Liver (tissue), 9 donors: ENCODE data around the gene HNRNPUL1. TPM values are rescaled to one million over a fixed set of nuclear protein-coding genes. Genes with fewer than 3 reads are reported as not detected.

Experiments used
- DNase-seq: peaks from one replicate; pipeline ENCODE4 v3.0.0-alpha.2; 2017; ENCODE audit warnings: low spot score
- H3K27ac ChIP-seq, 2 donors: one replicate each; pipeline ENCODE4 v1.7.0; 2013; ENCODE audit warnings: inconsistent platforms in 2 of 2, low read length in 2 of 2, control low read depth in 1 of 2, low read depth in 1 of 2, mild to moderate bottlenecking in 1 of 2
- H3K27me3 ChIP-seq, 4 donors: one replicate each; pipeline versions ENCODE4 v1.6.1 to v1.7.0; 2013; ENCODE audit warnings: low read length in 3 of 4, inconsistent platforms in 1 of 4, mild to moderate bottlenecking in 1 of 4, moderate library complexity in 1 of 4; ENCODE audit not compliant: control insufficient read depth in 4 of 4, insufficient read depth in 4 of 4
- H3K36me3 ChIP-seq, 4 donors: one replicate each; pipeline versions ENCODE4 v1.6.1 to v1.7.0; 2013; ENCODE audit warnings: low read length in 3 of 4, mild to moderate bottlenecking in 3 of 4, low read depth in 1 of 4, moderate library complexity in 1 of 4; ENCODE audit not compliant: control insufficient read depth in 4 of 4, insufficient read depth in 3 of 4
- H3K4me1 ChIP-seq, 4 donors: one replicate each; pipeline versions ENCODE4 v1.6.1 to v1.7.0; 2013; ENCODE audit warnings: low read length in 3 of 4, mild to moderate bottlenecking in 3 of 4, moderate library complexity in 1 of 4; ENCODE audit not compliant: control insufficient read depth in 4 of 4, insufficient read depth in 4 of 4
- H3K4me3 ChIP-seq, 3 donors: one replicate each; pipeline versions ENCODE4 v1.6.1 to v1.7.0; 2013; ENCODE audit warnings: low read length in 3 of 3, control low read depth in 1 of 3, low read depth in 1 of 3, mild to moderate bottlenecking in 1 of 3
- H3K9ac ChIP-seq, 2 donors: one replicate each; pipeline ENCODE4 v1.7.0; 2013; ENCODE audit warnings: low read length in 2 of 2, mild to moderate bottlenecking in 2 of 2, moderate library complexity in 2 of 2, control low read depth in 1 of 2, low read depth in 1 of 2
- H3K9me3 ChIP-seq, 4 donors: one replicate each; pipeline versions ENCODE4 v1.6.1 to v1.7.0; 2013; ENCODE audit warnings: low read length in 3 of 4; ENCODE audit not compliant: control insufficient read depth in 4 of 4
- EGR1 ChIP-seq, 2 donors: IDR thresholded peaks; 2 replicates each; pipeline ENCODE4 v1.6.1; 2016 to 2018; ENCODE audit warnings: antibody characterized with exemption in 2 of 2, low read depth in 2 of 2
- FOXA1 ChIP-seq: IDR thresholded peaks from 2 replicates; pipeline ENCODE4 v1.6.1; 2016; ENCODE audit warnings: antibody characterized with exemption
- FOXA2 ChIP-seq: IDR thresholded peaks from 2 replicates; pipeline ENCODE4 v1.6.1; 2016; ENCODE audit warnings: antibody characterized with exemption
- GABPA ChIP-seq, 2 donors: IDR thresholded peaks in 1 of 2; conservative IDR thresholded peaks in 1 of 2; 2 replicates each; pipeline ENCODE4 v1.6.1; 2016; ENCODE audit warnings: antibody characterized with exemption in 2 of 2, mild to moderate bottlenecking in 1 of 2, moderate library complexity in 1 of 2
- HNF4A ChIP-seq, 2 donors: conservative IDR thresholded peaks; 2 replicates each; pipeline ENCODE4 v1.6.1; 2016; ENCODE audit warnings: antibody characterized with exemption in 2 of 2, mild to moderate bottlenecking in 2 of 2
- HNF4G ChIP-seq: IDR thresholded peaks from 2 replicates; pipeline ENCODE4 v1.6.1; 2016; ENCODE audit warnings: antibody characterized with exemption
- JUND ChIP-seq, 2 donors: IDR thresholded peaks; 2 replicates each; pipeline ENCODE4 v1.6.1; 2016; ENCODE audit warnings: antibody characterized with exemption in 2 of 2
- NR2F2 ChIP-seq: IDR thresholded peaks from 2 replicates; pipeline ENCODE4 v1.6.1; 2016; ENCODE audit warnings: antibody characterized with exemption
- RAD21 ChIP-seq, 2 donors: IDR thresholded peaks; 2 replicates each; pipeline ENCODE4 v1.6.1; 2016; ENCODE audit warnings: antibody characterized with exemption in 2 of 2, mild to moderate bottlenecking in 2 of 2
- RXRA ChIP-seq, 2 donors: IDR thresholded peaks; 2 replicates each; pipeline ENCODE4 v1.6.1; 2017 to 2018; ENCODE audit warnings: antibody characterized with exemption in 2 of 2, mild to moderate bottlenecking in 1 of 2
- SP1 ChIP-seq: IDR thresholded peaks from 2 replicates; pipeline ENCODE4 v1.6.1; 2018; ENCODE audit warnings: antibody characterized with exemption, mild to moderate bottlenecking
- TAF1 ChIP-seq: conservative IDR thresholded peaks from 2 replicates; pipeline ENCODE4 v1.6.1; 2016; ENCODE audit warnings: antibody characterized with exemption, mild to moderate bottlenecking
- YY1 ChIP-seq: IDR thresholded peaks from 2 replicates; pipeline ENCODE4 v1.6.1; 2016; ENCODE audit warnings: antibody characterized with exemption, mild to moderate bottlenecking
- WGBS: extraction: QIAGEN DNeasy Blood & Tissue Kit; methylation state at CpG from one replicate; pipeline ENCODE4 v1.1.7; 2013; 5-methylcytosine and 5-hydroxymethylcytosine counted together
- polyA plus RNA-seq, 2 donors: library from polyadenylated mRNA; stranded (reverse) in 1 of 2; unstranded in 1 of 2; fragments of 200-250 nt in 1 of 2; fragments of >200 nt in 1 of 2; fragmentation: Nextera tagmentation in 1 of 2; extraction: Ambion mirVana in 1 of 2; gene quantifications; one replicate each; pipeline versions ENCODE4 v1.2.1 to v1.2.3, GENCODE V29; 2013 to 2015
- total RNA-seq, 2 donors: library from RNA; depleted of rRNA; stranded (reverse); fragments of >200 nt; gene quantifications; one replicate each; pipeline ENCODE4 v1.2.3, GENCODE V29; 2014
- TF ChIP-seq, protein P1 (sequence below): IDR thresholded peaks from 2 replicates; pipeline ENCODE4 v1.6.1; 2016; ENCODE audit warnings: antibody characterized with exemption
- TF ChIP-seq, protein P2 (sequence below): IDR thresholded peaks from 2 replicates; pipeline ENCODE4 v1.6.1; 2016; ENCODE audit warnings: antibody characterized with exemption, mild to moderate bottlenecking
- TF ChIP-seq, protein P3 (sequence below): fragments of 150-350 bp; IDR thresholded peaks from 2 replicates; pipeline ENCODE4 v1.5.1; 2017; ENCODE audit warnings: improper control_type of control experiment, low read depth, low read length; ENCODE audit not compliant: missing input control
- TF ChIP-seq, protein P4 (sequence below): IDR thresholded peaks from 2 replicates; pipeline ENCODE4 v1.6.1; 2016; ENCODE audit warnings: antibody characterized with exemption
- TF ChIP-seq, protein P5 (sequence below): IDR thresholded peaks from 2 replicates; pipeline ENCODE4 v1.6.1; 2016; ENCODE audit warnings: antibody characterized with exemption
- donor health status: healthy.
- donor health status: healthy.
- donor health status: healthy.
- donor health status: healthy.
- donor health status: healthy.

Gene HNRNPUL1
- total and polyA plus RNA-seq, 4 donors: 34.9 to 80.2 (median 45.7) TPM

DNA sequence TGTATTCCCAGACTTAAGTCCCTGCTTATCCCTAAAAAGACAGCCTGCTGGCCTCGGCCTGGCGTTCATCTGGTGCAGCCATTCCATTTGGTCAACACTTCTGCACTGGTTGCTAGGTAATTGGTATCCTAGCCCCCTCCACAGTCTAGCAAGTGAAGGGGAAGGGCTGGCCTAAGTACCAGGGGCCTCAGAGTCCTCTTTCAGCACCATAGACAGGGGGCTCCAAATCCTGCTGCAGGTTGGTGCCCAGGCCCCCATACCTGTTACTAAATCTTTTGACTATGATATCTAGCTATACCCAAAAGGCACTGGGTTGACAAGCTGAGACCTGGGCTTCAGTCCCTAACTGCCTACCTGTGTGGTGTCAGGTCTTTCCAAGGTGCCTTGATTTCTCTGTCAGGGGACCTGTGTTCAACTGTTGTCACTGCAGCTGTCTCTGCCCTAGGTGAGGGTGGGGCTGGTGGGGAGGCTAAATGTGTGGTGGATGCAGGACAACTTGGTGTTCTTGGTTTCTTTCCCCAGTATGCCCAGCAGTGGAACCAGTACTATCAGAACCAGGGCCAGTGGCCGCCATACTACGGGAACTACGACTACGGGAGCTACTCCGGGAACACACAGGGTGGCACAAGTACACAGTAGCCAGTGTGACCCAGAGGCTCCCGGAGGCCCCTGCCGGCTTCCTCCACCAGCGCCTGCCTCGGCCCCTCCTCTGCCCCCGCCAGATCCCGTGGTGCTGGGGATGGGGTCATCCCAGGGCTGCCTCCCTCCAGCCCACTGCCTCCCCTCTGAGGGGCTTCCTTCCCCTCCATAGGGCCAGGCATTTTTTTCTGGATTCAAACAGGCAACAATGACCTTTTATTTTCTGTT, 42.0 kb downstream of the HNRNPUL1 start:
- Histone ChIP-seq H3K36me3 (peaks cover 20 to 56% (median 37%) of the 10 kb centered on the region in 4 donors), H3K4me3 (no peak overlapping the region), H3K4me1 (peaks cover 0 to 28% (median 21%) of the 10 kb centered on the region in 4 donors), H3K27me3 (no peaks in the 10 kb centered on the region), H3K9me3 (no peaks in the 10 kb centered on the region), H3K9ac (no peak overlapping the region), H3K27ac (no peak overlapping the region)
- 85% methylated on average over 13 of the region's 13 CpGs for WGBS
- TF ChIP-seq FOXA1 (no peak), YY1 (no peak), TAF1 (no peak), SP1 (no peak), NR2F2 (no peak), FOXA2 (no peak), RAD21 (IDR thresholded peaks at IDR 0.05) (no peak), JUND (IDR thresholded peaks at IDR 0.05) (no peak), EGR1 (IDR thresholded peaks at IDR 0.05; ENCODE audit: low read depth in 2 of 2) (no peak), RXRA (IDR thresholded peaks at IDR 0.05) (no peak), HNF4A (conservative IDR thresholded peaks at IDR 0.05) (no peak), GABPA (IDR thresholded peaks at IDR 0.05 in 1 of 2, conservative IDR thresholded peaks at IDR 0.05 in 1 of 2) (no peak), HNF4G (no peak)
- TF ChIP-seq, protein P1, sequence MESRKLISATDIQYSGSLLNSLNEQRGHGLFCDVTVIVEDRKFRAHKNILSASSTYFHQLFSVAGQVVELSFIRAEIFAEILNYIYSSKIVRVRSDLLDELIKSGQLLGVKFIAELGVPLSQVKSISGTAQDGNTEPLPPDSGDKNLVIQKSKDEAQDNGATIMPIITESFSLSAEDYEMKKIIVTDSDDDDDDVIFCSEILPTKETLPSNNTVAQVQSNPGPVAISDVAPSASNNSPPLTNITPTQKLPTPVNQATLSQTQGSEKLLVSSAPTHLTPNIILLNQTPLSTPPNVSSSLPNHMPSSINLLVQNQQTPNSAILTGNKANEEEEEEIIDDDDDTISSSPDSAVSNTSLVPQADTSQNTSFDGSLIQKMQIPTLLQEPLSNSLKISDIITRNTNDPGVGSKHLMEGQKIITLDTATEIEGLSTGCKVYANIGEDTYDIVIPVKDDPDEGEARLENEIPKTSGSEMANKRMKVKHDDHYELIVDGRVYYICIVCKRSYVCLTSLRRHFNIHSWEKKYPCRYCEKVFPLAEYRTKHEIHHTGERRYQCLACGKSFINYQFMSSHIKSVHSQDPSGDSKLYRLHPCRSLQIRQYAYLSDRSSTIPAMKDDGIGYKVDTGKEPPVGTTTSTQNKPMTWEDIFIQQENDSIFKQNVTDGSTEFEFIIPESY: no peak
- TF ChIP-seq, protein P2, sequence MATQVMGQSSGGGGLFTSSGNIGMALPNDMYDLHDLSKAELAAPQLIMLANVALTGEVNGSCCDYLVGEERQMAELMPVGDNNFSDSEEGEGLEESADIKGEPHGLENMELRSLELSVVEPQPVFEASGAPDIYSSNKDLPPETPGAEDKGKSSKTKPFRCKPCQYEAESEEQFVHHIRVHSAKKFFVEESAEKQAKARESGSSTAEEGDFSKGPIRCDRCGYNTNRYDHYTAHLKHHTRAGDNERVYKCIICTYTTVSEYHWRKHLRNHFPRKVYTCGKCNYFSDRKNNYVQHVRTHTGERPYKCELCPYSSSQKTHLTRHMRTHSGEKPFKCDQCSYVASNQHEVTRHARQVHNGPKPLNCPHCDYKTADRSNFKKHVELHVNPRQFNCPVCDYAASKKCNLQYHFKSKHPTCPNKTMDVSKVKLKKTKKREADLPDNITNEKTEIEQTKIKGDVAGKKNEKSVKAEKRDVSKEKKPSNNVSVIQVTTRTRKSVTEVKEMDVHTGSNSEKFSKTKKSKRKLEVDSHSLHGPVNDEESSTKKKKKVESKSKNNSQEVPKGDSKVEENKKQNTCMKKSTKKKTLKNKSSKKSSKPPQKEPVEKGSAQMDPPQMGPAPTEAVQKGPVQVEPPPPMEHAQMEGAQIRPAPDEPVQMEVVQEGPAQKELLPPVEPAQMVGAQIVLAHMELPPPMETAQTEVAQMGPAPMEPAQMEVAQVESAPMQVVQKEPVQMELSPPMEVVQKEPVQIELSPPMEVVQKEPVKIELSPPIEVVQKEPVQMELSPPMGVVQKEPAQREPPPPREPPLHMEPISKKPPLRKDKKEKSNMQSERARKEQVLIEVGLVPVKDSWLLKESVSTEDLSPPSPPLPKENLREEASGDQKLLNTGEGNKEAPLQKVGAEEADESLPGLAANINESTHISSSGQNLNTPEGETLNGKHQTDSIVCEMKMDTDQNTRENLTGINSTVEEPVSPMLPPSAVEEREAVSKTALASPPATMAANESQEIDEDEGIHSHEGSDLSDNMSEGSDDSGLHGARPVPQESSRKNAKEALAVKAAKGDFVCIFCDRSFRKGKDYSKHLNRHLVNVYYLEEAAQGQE: no peak
- TF ChIP-seq, protein P3, sequence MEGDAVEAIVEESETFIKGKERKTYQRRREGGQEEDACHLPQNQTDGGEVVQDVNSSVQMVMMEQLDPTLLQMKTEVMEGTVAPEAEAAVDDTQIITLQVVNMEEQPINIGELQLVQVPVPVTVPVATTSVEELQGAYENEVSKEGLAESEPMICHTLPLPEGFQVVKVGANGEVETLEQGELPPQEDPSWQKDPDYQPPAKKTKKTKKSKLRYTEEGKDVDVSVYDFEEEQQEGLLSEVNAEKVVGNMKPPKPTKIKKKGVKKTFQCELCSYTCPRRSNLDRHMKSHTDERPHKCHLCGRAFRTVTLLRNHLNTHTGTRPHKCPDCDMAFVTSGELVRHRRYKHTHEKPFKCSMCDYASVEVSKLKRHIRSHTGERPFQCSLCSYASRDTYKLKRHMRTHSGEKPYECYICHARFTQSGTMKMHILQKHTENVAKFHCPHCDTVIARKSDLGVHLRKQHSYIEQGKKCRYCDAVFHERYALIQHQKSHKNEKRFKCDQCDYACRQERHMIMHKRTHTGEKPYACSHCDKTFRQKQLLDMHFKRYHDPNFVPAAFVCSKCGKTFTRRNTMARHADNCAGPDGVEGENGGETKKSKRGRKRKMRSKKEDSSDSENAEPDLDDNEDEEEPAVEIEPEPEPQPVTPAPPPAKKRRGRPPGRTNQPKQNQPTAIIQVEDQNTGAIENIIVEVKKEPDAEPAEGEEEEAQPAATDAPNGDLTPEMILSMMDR: no peak
- TF ChIP-seq, protein P4, sequence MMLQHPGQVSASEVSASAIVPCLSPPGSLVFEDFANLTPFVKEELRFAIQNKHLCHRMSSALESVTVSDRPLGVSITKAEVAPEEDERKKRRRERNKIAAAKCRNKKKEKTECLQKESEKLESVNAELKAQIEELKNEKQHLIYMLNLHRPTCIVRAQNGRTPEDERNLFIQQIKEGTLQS: no peak
- TF ChIP-seq, protein P5, sequence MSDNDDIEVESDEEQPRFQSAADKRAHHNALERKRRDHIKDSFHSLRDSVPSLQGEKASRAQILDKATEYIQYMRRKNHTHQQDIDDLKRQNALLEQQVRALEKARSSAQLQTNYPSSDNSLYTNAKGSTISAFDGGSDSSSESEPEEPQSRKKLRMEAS: no peak
- DNase-seq: no peak
